ENCODE measurements around the gene NOP56. TPM values are rescaled to one million over a fixed set of nuclear protein-coding genes. Genes with fewer than 3 reads are reported as not detected.

The NOP56 gene
- total and polyA plus RNA-seq, 9 of the 15 experiments (the other 6 are each of a cell fraction or from before 2014, with no cell fraction given): 295 to 697 (median 439) TPM

DNA sequence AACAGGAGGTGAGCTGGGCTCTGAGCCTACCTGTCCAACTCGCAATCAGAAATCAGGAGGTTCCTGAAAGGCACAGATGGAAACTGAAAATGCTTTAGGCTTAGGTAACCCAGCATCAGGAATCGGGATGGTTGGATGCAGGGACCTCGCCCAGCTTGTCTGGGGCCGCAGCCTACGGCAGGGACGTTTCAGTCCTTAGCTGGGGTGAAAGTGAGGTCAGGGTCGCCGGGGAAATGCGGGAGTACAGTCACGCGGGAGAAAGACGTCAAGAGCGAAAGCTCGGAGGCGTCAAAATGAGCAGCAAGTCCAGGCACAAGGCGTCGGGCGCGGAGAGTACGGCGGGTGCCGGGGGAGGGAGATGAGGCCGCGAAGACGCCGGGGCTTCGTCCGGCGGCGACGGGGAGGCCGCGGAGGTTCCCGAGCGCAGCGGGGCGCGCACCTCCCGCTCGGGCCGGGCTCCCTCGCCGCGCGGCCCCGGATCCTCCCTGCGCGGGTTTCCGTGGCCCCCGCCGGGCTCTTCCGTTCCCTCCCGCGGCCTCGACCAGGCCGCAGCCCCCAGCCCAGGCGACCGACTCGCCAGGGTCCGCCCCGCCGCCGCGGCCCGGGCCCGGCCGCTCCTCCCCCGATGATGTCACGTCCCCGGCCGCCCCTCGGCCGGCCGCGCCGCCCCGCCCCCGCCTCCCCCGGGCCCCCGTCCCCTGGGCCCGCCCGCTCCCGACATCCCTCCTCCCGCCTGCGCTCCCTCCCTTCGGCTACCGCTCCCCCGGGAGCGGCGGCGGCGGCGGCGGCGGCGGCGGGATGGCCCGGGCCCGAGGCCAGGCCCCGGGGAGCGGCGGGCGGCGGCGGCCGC, 39.8 kb downstream of the NOP56 start, which contains the start of gene EBF4 (continued):
- TF ChIP-seq ZNF551 (CRISPR knock-in tag; IDR thresholded peaks at IDR 0.05) (no peak), SMARCA5 (IDR thresholded peaks at IDR 0.05) (no peak), SAFB (IDR thresholded peaks at IDR 0.05; ENCODE audit: borderline replicate concordance, low read depth, low read length) (no peak), EP300 (IDR thresholded peaks at IDR 0.05; ENCODE audit: low read length) (no peak), ESRRB (CRISPR knock-in tag; IDR thresholded peaks at IDR 0.05; ENCODE audit: borderline replicate concordance) (no peak), ZBTB1 (CRISPR knock-in tag; IDR thresholded peaks at IDR 0.05; ENCODE audit: borderline replicate concordance, low read depth) (no peak), ZNF274 (IDR thresholded peaks at IDR 0.05; ENCODE audit: borderline replicate concordance, low read depth, low read length) (no peak), EZH2 (IDR thresholded peaks at IDR 0.05; ENCODE audit: borderline replicate concordance, low read depth, low read length) (no peak), MECOM (CRISPR knock-in tag; IDR thresholded peaks at IDR 0.05) (no peak), SPI1 (IDR thresholded peaks at IDR 0.05; ENCODE audit: borderline replicate concordance, low read depth, low read length) (no peak), BHLHE40 (IDR thresholded peaks at IDR 0.05; ENCODE audit: low read length) (no peak), POLR3A (IDR thresholded peaks at IDR 0.05; ENCODE audit: borderline replicate concordance, extremely low read depth, insufficient read depth, insufficient read length) (no peak), ZNF12 (CRISPR knock-in tag; IDR thresholded peaks at IDR 0.05) (0 out of 2 replicates have a peak, but pooled peaks have one; percentile 26), NELFE (IDR thresholded peaks at IDR 0.05; ENCODE audit: insufficient read depth, insufficient read length) (no peak), FOXP1 (CRISPR knock-in tag; IDR thresholded peaks at IDR 0.05) (peak; percentile 52; the same call in 1 of the 2 replicates), GTF2F1 (IDR thresholded peaks at IDR 0.05; ENCODE audit: low read depth, low read length) (no peak), TCF3 (CRISPR knock-in tag; IDR thresholded peaks at IDR 0.05) (no peak)
- TF ChIP-seq, protein P1, sequence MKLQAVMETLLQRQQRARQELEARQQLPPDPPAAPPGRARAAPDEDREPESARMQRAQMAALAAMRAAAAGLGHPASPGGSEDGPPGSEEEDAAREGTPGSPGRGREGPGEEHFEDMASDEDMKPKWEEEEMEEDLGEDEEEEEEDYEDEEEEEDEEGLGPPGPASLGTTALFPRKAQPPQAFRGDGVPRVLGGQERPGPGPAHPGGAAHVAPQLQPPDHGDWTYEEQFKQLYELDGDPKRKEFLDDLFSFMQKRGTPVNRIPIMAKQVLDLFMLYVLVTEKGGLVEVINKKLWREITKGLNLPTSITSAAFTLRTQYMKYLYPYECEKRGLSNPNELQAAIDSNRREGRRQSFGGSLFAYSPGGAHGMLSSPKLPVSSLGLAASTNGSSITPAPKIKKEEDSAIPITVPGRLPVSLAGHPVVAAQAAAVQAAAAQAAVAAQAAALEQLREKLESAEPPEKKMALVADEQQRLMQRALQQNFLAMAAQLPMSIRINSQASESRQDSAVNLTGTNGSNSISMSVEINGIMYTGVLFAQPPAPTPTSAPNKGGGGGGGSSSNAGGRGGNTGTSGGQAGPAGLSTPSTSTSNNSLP (IDR thresholded peaks at IDR 0.05; ENCODE audit: borderline replicate concordance, low read depth, low read length): no peak
- TF ChIP-seq, protein P2, sequence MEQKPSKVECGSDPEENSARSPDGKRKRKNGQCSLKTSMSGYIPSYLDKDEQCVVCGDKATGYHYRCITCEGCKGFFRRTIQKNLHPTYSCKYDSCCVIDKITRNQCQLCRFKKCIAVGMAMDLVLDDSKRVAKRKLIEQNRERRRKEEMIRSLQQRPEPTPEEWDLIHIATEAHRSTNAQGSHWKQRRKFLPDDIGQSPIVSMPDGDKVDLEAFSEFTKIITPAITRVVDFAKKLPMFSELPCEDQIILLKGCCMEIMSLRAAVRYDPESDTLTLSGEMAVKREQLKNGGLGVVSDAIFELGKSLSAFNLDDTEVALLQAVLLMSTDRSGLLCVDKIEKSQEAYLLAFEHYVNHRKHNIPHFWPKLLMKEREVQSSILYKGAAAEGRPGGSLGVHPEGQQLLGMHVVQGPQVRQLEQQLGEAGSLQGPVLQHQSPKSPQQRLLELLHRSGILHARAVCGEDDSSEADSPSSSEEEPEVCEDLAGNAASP (IDR thresholded peaks at IDR 0.05): no peak
- TF ChIP-seq, protein P3, sequence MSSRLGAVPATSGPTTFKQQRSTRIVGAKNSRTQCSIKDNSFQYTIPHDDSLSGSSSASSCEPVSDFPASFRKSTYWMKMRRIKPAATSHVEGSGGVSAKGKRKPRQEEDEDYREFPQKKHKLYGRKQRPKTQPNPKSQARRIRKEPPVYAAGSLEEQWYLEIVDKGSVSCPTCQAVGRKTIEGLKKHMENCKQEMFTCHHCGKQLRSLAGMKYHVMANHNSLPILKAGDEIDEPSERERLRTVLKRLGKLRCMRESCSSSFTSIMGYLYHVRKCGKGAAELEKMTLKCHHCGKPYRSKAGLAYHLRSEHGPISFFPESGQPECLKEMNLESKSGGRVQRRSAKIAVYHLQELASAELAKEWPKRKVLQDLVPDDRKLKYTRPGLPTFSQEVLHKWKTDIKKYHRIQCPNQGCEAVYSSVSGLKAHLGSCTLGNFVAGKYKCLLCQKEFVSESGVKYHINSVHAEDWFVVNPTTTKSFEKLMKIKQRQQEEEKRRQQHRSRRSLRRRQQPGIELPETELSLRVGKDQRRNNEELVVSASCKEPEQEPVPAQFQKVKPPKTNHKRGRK (tag; IDR thresholded peaks at IDR 0.05): no peak
- TF ChIP-seq, protein P4, sequence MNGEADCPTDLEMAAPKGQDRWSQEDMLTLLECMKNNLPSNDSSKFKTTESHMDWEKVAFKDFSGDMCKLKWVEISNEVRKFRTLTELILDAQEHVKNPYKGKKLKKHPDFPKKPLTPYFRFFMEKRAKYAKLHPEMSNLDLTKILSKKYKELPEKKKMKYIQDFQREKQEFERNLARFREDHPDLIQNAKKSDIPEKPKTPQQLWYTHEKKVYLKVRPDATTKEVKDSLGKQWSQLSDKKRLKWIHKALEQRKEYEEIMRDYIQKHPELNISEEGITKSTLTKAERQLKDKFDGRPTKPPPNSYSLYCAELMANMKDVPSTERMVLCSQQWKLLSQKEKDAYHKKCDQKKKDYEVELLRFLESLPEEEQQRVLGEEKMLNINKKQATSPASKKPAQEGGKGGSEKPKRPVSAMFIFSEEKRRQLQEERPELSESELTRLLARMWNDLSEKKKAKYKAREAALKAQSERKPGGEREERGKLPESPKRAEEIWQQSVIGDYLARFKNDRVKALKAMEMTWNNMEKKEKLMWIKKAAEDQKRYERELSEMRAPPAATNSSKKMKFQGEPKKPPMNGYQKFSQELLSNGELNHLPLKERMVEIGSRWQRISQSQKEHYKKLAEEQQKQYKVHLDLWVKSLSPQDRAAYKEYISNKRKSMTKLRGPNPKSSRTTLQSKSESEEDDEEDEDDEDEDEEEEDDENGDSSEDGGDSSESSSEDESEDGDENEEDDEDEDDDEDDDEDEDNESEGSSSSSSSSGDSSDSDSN (IDR thresholded peaks at IDR 0.05; ENCODE audit: borderline replicate concordance in 1 of 2, low read depth in 2 of 2, low read length in 2 of 2): 0 out of 4 replicates have a peak, but pooled peaks of 1 of the 2 experiments have one; percentile 48

Data from K562 (cell line).